GM20000 (cell line): ENCODE results near the gene CSK.

Experiments used
- DNase-seq: peaks from one replicate; pipeline ENCODE4 v3.0.0; 2012; ENCODE audit warnings: low spot score
- CTCF ChIP-seq: IDR thresholded peaks from 2 replicates; pipeline ENCODE4 v1.5.1; 2012; ENCODE audit warnings: mild to moderate bottlenecking, control low read depth; ENCODE audit errors: extremely low read depth, missing control alignments

CSK gene

GRCh38 chr15:74779162-74779648 lies 2.7 kb upstream of the CSK start:
- no peak for TF ChIP-seq CTCF
- no peak for DNase-seq

- no peak for DNase-seq
- no peak for TF ChIP-seq CTCF
Measured at GRCh38 chr15:74780523-74781430, 1.1 kb upstream of the CSK start.

DNA sequence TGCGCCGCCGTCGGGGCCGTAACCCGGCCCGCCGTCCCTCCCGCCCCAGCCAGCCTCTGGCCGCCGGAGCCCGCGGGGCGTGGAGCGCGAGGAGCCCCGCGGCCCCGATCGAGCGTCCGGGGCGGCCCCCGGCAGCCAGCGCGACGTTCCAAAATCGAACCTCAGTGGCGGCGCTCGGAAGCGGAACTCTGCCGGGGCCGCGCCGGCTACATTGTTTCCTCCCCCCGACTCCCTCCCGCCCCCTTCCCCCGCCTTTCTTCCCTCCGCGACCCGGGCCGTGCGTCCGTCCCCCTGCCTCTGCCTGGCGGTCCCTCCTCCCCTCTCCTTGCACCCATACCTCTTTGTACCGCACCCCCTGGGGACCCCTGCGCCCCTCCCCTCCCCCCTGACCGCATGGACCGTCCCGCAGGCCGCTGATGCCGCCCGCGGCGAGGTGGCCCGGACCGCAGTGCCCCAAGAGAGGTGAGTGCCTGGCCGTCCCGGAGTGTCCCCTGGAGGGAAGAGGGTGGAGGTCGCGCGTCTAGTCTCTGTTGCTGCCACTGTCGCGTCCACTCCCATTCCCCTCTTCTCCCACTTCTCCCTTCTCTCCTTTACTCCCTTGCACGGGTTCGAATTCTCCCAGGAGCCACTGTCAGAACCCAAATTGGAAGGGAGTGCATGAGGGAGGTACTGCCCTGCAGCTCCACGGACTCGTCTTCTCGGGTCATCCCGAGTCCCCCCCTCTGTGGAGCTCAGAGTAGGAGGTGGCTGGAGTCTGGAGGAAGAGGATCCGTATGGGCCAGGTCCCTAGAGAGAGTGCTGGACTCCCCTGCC lies 585 bp downstream of the CSK start:
- DNase-seq: peak; percentile 68
- TF ChIP-seq CTCF: no peak

DNA sequence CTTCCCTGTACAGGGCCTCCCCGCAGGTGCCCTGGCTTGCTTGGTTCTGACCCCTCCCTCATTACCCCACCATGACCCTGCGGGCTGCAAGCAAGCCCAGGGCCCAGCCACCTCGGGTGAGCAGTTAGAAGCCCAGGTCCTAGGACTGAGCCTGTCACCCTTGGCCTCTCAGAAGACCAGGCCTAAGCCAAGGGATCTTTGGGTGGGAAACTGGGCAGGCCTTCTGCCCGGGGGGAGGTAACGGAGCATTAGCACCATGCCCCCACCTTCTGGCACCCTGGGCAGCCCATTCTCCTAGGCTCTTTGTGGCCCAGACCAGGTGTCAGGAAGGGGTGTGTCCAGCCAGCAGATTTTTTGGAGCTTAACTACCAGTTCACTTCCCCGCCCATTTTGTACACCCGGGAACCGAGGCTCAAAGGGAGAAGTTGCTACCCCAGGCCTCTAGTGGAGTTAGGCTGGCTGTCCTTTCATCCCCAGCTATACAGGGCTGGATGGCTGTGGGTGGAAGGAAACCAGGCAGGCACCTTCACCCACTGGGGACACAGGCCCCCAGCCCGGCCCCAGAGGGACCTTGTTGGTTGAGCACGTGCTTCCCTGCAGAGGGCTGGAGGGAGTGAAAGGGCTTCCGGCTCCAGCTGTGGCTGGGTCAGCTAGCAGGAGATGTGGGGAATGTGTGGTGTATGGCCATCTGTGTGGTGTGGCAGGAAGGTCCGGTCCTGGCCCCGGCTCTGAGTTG lies 1.4 kb downstream of the CSK start:
- no peak for TF ChIP-seq CTCF
- DNase-seq: no peak

GRCh38 chr15:74783808-74784175 lies 1.9 kb downstream of the CSK start:
- DNase-seq: no peak
- TF ChIP-seq CTCF: no peak

GRCh38 chr15:74784426-74785193 lies 2.7 kb downstream of the CSK start:
- no peak for TF ChIP-seq CTCF
- DNase-seq: no peak
